HG03196 (cell line): Measurements from ENCODE around the gene MAP3K5.
"Not testable (repeated sequence)": the region's sequence is repeated elsewhere in the genome, so short reads cannot be mapped to it uniquely, and the experiment has no call there.

ENCODE experiments used
- ATAC-seq: cut with Tn5 transposase; IDR thresholded peaks from one replicate; pipeline ENCODE4 v1.9.1; 2021; ENCODE audit not compliant: unreplicated experiment

Gene MAP3K5

DNA sequence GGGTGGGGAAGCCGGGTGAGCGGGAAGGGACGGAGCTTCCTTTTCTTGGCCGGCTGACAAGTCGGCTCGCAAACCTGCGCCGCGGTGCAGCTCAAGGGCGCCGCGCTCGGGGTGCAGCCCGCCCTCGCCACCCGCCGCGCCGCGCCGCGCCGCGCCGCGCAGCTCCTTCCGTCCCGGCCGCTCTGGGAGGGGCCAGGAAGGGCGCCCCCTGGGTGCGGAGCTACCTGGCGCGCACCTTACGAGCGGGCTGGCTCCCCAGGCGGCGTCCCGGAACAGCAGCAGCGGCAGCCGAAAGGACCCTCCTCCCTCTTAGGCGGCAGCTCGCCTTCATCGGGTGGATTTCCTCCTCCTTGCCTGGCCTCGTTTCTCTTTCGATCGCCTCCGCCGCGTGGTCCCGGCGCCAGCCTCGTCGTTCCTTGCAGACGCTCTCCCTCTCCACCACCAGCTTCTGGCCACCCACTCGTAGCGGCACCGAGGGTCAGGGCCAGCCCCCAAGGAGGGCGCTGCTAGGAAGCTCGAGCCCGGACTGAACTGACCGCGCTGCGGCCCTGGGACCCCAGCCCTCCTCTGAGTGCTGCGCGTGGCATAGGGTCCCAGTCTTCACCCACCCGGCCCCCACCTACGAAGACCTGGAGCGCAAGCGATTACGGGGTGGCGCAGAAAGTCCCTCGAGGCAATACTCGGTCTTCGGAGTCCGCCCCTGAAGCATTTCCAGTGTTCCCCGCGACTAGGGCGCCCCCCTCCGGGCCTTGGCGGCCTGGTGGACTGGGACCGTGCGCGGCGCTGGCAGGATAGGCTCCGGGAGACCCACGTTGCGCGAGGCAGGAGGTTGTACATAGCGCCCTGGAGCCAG lies at the start of gene MAP3K5:
MAP3K5 (minus strand) TSS at position 68 of the 853 bp plus-strand sequence. CDS start 320 bp downstream, outside the sequence.
- ATAC-seq, result peak; percentile 61

- ATAC-seq, result no peak
These were observed 48.2 kb upstream of the MAP3K5 start for GRCh38 chr6:136840276-136841001.

- ATAC-seq, result no peak
These were observed 39.7 kb upstream of the MAP3K5 start for GRCh38 chr6:136831873-136832562.

DNA sequence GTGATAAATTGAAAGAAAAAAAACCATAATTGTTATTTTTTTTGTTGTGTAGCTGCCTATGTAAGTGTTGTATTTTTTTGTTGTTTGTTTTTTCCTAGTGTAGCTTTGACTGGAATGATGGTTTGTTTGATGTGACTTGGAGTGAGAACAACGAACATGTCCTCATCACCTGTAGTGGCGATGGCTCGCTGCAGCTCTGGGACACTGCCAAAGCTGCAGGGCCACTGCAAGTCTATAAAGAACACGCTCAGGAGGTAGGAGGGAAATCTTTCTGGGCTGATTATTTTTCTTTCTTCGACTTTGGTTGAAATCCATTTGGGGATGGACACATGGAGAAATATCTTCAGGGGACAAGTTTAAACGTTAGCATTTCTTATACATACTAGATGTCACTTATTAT lies 33.9 kb upstream of the MAP3K5 start:
- ATAC-seq, result no peak

- ATAC-seq, result no peak
These were observed 30.9 kb upstream of the MAP3K5 start for GRCh38 chr6:136823128-136823660.

DNA sequence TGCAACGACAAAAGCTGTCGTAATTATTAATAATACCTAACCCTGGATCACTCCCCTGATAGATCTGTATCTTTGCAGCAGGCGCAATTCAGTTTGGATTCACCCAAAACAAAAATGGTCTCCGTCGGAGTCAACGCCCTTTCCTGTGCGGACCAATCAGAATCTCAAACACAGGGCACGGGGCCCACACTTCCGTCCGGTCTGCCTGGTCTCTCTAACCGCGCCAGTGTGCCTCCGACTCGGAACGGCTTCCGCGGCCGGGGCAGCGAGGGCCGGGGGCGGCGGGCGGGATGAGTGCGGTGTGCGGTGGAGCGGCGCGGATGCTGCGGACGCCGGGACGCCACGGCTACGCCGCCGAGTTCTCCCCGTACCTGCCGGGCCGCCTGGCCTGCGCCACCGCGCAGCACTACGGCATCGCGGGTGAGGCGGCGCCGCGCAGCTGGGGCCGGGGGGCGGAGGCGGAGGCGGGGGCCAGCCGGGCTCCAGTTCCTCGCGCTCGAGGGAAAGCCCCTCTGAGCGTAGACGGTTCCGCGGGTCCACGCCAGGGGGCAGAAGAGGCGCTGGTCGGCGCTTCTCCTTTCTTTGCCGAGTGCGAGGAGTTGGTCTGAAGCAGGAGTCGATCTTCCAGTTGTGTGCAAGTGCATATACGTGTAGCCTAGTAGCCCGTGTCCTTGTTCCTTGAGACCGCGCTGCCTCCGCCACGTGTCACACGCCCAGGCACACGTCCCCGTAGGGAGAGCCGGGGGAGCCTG lies 30.3 kb upstream of the MAP3K5 start, which contains the start of gene PEX7:
PEX7 (plus strand) TSS at position 217 of the 752 bp plus-strand sequence; CDS start at position 291, 74 bp downstream.
- peak; percentile 98 for ATAC-seq

- ATAC-seq, result peak; percentile 3
These were observed 29.7 kb upstream of the MAP3K5 start for GRCh38 chr6:136822046-136822375.

- no peak for ATAC-seq
These were observed 28.3 kb upstream of the MAP3K5 start for GRCh38 chr6:136820561-136820960.

- ATAC-seq, result no peak
These were observed 24.4 kb upstream of the MAP3K5 start for GRCh38 chr6:136816656-136817055.

DNA sequence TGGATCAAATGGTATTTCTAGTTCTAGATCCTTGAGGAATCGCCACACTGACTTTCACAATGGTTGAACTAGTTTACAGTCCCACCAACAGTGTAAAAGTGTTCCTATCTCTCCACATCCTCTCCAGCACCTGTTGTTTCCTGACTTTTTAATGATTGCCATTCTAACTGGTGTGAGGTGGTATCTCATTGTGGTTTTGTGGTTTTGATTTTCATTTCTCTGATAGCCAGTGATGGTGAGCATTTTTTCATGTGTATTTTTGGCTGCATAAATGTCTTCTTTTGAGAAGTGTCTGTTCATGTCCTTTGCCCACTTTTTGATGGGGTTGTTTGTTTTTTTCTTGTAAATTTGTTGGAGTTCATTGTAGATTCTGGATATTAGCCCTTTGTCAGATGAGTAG lies 23.3 kb upstream of the MAP3K5 start:
- ATAC-seq, result not testable (repeated sequence)

- no peak for ATAC-seq
These were observed 19.9 kb upstream of the MAP3K5 start for GRCh38 chr6:136812174-136812573.

DNA sequence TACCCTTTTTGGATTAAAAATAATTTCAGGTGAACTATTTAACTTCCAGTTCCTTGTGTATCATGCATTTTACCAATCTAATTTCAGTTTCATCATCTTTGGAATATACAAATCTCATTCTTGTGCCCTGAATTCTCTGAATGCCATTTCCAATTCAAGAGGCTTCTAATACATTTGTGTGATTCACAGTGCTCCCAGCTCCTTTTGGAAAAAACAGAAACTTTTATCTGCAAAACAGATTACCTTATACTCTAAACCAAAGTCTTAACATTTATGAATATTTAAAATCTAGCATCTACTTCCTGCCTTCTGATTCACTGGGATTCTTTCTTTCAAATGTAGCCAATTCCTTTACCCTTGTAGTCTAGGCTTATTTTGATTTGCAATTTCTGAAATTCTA lies 19.0 kb upstream of the MAP3K5 start:
- ATAC-seq, result no peak

DNA sequence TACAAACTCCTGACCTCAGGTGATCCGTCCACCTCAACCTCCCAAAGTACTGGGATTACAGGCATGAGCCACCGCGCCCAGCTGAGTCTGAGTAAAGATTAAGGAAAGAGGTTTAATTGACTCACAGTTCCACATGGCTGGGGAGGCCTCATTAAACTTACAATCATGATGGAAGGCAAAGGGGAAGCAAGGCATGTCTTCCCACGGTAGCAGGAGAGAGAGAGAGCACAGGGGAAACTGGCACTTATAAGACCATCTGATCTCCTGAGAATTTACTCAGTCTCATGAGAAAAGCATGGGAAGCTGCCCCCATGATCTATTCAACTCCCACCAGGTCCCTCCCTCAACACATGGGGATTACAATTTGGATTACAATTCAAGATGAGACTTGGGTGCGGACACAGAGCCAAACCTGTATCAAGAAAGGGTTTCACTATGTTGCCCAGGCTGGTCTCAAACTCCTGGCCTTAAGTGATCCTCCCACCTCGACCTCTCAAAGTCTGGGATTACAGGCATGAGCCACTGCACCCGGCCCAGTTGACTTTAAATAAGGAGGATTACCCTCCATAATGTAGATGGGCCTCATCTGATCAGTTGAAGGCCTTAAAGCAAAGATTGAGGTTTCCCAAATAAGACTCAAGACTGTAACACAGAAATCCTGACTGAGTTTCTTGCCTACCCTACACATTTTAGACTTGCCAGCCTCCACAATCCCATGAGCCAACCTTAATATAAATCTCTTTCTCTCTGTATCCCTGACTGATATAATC lies 17.0 kb upstream of the MAP3K5 start:
- no peak for ATAC-seq

DNA sequence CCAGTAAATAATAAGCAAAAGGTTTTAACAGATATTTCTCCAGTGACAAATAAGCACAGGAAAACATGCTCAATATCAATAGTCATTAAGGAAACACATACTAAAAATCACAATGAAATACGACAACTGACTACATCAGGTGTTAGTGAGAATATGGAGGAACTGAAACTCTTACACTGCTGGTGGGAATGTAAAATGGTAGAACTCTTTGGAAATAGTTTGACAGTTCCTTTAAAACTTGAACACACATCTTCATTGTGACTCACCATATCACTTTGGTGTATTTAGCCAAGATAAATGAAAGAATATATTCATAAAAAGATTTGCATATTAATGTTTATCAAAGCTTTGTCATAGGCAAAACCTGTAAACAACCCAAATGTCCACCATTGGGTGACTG lies 11.3 kb upstream of the MAP3K5 start:
- no peak for ATAC-seq

- no peak for ATAC-seq
These were observed 9.3 kb upstream of the MAP3K5 start for GRCh38 chr6:136801581-136801980.

DNA sequence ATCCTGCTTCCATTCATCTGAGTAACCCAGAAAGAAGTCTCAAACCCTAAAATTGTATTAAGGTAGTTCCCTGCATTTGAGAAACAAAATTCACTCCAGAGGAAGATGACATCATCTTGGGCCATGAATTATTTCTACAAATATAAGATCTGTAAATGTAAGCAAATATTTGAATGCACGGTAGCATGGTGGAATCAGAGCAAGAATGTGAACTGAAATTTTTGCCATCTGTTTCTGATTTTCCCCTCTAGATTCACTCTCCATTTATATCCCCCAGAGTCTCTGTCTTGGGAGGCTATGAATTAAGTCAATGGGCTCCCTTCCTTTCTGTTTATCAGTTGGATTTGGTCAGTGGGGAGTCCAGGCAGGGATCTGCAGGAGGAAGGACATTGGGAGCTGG lies 5.8 kb upstream of the MAP3K5 start:
- no peak for ATAC-seq

DNA sequence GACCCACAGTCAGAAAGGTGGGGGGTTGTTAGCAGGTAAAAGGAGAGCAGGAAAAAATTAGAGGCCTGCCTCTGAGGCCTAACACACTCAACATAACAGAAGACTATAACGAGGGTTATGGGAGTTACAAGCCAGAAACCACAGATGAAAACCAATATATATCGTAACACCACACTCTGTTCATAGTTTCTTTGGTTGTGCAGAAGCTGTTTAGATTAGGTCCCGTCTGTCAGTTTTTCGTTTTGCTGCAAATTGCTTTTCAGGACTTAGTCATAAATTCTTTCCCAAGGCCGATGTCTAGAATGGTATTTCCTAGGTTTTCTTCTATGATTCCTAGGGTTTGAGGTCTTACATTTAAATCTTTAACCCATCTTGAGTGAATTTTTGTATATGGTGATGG lies 3.7 kb upstream of the MAP3K5 start:
- no peak for ATAC-seq

GRCh38 chr6:136795386-136795785 lies 3.1 kb upstream of the MAP3K5 start:
- no peak for ATAC-seq

DNA sequence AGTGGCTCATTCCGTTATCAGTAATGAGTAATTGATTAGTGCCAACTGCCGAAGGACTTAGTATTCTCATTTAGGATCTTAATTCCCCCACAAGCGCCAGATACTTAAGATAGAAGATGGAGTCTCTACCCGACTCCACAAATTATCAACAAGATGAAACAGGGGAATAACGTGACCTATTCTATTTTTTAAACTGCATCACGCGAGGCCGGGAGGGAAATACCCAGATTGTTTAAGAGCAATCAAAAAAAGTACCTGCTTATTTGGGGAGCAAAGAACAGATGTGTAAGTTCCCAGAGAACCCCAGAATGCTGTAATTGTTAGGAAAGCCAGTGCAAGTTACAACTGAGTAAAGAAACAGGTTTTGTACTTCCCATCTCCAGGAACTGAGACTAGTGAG lies 1.1 kb upstream of the MAP3K5 start:
- ATAC-seq, result no peak

GRCh38 chr6:136792095-136792409 lies 225 bp downstream of the MAP3K5 start:
- no peak for ATAC-seq
